22Rv1 (cell line): ENCODE data around the gene FHIT.

Source experiments
- H3K27ac ChIP-seq: fragments of 450-650 bp; 2 replicates; pipeline ENCODE4 v1.5.1; 2017
- ZFX ChIP-seq: fragments of 450-650 bp; IDR thresholded peaks from 2 replicates; pipeline ENCODE4 v1.6.1; 2017; ENCODE audit warnings: antibody characterized with exemption, borderline replicate concordance
- TF ChIP-seq, protein P1 (sequence below): fragments of 450-650 bp; IDR thresholded peaks from 2 replicates; pipeline ENCODE4 v1.5.1; 2017; ENCODE audit warnings: mild to moderate bottlenecking

The FHIT gene

GRCh38 chr3:60643831-60644230, 607.4 kb downstream of the FHIT start:
- H3K27ac ChIP-seq: no peak overlapping the region
- TF ChIP-seq, protein P1, sequence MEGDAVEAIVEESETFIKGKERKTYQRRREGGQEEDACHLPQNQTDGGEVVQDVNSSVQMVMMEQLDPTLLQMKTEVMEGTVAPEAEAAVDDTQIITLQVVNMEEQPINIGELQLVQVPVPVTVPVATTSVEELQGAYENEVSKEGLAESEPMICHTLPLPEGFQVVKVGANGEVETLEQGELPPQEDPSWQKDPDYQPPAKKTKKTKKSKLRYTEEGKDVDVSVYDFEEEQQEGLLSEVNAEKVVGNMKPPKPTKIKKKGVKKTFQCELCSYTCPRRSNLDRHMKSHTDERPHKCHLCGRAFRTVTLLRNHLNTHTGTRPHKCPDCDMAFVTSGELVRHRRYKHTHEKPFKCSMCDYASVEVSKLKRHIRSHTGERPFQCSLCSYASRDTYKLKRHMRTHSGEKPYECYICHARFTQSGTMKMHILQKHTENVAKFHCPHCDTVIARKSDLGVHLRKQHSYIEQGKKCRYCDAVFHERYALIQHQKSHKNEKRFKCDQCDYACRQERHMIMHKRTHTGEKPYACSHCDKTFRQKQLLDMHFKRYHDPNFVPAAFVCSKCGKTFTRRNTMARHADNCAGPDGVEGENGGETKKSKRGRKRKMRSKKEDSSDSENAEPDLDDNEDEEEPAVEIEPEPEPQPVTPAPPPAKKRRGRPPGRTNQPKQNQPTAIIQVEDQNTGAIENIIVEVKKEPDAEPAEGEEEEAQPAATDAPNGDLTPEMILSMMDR: no peak

- TF ChIP-seq, protein P1: no peak
- TF ChIP-seq ZFX: no peak
- H3K27ac ChIP-seq: no peak overlapping the region
These were observed 609.9 kb downstream of the FHIT start for GRCh38 chr3:60641354-60641753.

- TF ChIP-seq, protein P1: no peak
- no peak for TF ChIP-seq ZFX
- H3K27ac ChIP-seq: no peak overlapping the region
These were observed 614.4 kb downstream of the FHIT start for GRCh38 chr3:60636846-60637245.

- no peak overlapping the region for H3K27ac ChIP-seq
- TF ChIP-seq ZFX: no peak
- TF ChIP-seq, protein P1: no peak
These were observed 617.6 kb downstream of the FHIT start for GRCh38 chr3:60633644-60634043.

DNA sequence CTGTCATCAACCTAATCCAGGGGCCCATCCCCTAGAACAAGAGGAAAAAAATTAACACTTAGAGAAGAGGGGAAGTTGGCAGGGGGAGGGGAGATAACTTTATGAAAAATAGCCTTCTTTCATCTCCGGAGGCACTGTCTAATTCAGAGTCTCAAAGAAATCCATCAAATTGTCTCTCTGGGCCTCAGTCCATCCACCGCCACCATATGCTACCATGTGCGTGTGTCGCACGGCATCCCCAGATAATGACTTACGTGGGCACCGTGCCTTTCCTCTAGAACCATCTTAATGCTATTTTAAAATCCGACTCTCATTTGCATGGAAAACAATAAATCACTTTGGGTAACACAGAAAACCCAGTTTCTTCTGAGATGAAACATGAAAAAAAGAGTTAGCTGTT, 619.7 kb downstream of the FHIT start:
- no peak for TF ChIP-seq ZFX
- TF ChIP-seq, protein P1: no peak

GRCh38 chr3:60630953-60631352, 620.3 kb downstream of the FHIT start:
- H3K27ac ChIP-seq: no peak overlapping the region
- no peak for TF ChIP-seq ZFX
- TF ChIP-seq, protein P1: no peak

More for the DNA sequence above, 619.7 kb downstream of the FHIT start:
- no peak overlapping the region for H3K27ac ChIP-seq

- H3K27ac ChIP-seq: no peak overlapping the region
- no peak for TF ChIP-seq ZFX
- TF ChIP-seq, protein P1: no peak
These were observed 621.4 kb downstream of the FHIT start for GRCh38 chr3:60629816-60630215.
